GM18520 (cell line): Measurements from ENCODE around the gene SPATA9.
"Not testable (repeated sequence)": the region's sequence is repeated elsewhere in the genome, so short reads cannot be mapped to it uniquely, and the experiment has no call there.

ENCODE experiments used
- ATAC-seq: cut with Tn5 transposase; IDR thresholded peaks from one replicate; pipeline ENCODE4 v1.9.1; 2021; ENCODE audit not compliant: unreplicated experiment

SPATA9 gene

DNA sequence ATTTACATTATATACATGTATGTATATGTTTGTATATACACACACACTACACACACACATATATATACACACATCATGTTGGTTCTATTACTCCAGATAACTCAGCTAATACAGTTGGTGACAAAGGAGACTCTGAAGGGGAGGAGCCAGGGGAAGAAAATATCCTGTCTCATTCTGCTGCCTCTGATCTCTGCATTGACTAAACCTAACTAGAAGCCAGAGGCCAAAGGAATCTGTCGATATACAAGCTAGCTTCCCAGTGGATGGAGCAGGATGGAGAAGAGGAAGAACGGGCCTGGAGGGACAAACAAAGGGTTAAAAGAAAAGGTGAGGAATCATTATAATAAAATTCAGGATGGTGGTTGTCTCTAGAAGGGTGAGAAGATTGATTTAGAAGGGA lies 34.6 kb upstream of the SPATA9 start:
- ATAC-seq, result no peak

- ATAC-seq, result peak; percentile 54
Measured at GRCh38 chr5:95715799-95716461, 33.1 kb upstream of the SPATA9 start.

DNA sequence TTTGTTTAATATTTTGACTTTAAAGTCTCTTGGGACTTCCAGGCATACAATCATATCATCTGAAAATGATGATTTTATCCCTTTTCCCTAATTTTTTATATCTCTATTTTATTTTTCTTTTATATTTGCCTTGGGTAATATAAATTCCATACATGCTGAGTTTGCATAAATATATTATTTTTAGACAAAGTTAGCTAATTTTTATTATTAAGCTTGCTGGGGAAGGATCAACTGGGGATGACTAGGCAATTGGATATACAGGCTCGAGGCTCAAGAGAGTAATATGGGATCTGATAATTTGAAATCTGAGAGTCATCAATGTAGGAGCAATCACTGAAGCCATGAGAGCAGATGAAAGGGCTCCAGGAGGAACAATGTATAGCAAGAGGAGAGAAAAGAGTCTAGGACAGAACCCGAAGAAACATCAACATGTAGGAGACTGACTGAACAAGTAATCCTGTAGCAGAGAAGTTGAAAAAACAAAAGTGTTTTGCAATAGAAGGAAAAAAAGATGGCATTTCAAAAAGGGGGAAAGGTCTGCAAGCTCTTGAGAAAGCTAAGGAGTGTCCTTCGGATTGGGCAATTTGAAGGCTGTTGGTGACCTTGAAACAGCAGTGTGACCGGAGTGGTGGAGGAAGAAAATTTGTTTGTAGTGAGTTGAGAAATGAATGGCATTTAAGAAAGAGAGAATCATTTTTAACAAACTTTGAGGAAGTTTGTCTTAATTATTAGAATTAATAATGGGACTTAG lies 31.3 kb upstream of the SPATA9 start:
- ATAC-seq, result no peak

GRCh38 chr5:95713246-95713645 lies 30.5 kb upstream of the SPATA9 start:
- ATAC-seq, result not testable (repeated sequence)

GRCh38 chr5:95712347-95712958 lies 29.7 kb upstream of the SPATA9 start:
- ATAC-seq, result no peak

- ATAC-seq, result no peak
Measured at GRCh38 chr5:95711501-95712346, 28.9 kb upstream of the SPATA9 start.

DNA sequence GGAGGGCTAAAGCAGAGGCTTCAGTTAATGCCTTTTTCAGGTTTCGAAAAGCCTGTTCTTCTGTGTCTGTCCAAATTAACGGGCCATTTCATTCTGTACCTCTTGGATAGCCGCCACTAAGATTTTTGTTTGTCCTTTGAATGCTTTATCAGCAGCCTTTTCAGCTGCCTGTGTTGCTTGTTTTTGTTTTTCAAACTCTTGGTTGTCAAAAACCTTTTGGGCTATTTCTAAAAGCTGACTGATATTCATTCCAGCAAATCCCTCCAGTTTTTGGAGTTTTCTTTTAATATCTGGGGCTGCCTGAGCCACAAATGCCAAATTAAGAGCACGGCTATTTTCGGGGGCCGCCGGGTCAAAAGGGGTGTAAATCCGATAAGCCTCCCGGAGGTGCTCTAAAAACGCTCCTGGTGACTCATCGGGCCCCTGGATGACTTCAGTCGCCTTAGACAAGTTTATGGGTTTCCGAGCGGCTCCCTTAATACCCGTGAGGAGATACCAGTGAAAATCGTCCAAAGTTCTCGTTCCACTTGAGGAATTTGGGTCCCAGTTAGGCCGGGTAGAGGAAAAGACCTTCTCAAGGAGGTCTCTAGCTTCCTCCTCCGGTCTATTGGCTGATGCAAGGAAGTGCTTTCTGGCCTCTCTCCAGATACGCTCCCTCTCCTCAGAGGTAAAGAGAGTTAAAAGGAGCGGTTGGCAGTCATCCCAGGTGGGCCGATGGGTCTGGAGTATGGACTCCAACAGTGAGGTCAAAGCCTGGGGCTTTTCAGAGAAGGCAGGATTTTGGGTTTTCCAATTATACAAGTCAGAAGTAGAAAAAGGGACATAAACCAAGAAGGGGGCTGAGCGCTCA lies 28.1 kb upstream of the SPATA9 start:
- not testable (repeated sequence) for ATAC-seq

- no peak for ATAC-seq
Measured at GRCh38 chr5:95709967-95710650, 27.3 kb upstream of the SPATA9 start.

DNA sequence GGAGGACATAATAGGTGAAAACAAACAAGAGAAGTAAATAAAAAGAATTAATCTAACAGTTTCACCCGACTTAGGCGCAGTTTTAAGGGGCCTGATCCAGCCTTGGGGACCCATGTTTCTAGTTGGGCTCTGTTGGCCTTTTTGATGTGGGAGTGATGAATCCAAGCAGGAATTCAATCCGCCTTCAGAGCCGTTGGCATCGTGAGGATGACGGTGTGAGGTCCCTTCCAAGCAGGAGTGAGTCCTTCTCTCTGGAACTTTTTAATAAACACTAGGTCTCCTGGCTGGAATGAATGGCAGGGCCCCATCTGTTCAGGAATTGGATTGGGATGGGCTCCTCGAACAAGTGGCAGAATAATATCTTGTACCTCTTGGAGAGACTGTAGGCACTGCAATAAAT lies 26.1 kb upstream of the SPATA9 start:
- no peak for ATAC-seq

DNA sequence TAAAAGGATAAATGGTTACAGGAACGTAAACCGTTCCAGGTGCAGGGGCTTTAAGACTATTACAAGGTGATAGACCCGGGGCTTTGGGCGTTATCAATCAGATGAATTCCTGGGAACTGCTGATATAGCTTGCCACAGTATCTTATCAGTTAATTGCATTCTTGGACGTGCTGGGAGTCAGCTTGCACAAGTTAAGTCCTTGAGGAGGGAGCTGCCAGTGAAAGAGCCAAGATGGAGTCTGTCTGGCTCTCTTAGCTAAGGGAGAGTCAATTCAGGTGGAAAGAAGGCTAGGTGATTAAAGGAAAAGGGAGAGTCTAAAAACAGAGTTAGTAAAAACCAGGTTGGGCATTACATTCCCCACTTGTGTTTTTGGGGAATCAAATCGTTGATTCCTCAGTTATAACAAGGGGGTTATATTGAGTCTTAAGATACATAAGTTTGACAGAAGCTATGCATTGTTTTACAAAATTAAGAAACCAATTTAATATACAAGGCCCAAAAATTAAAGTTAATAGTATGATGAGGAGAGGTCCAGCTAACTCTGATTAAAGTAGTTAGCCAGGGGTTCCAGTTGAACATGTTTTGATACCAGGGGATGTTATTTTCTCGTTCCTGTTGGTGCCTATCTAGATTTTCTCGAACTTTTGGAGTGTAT lies 24.9 kb upstream of the SPATA9 start:
- ATAC-seq, result not testable (repeated sequence)

GRCh38 chr5:95707055-95707454 lies 24.3 kb upstream of the SPATA9 start:
- no peak for ATAC-seq

GRCh38 chr5:95706196-95706595 lies 23.4 kb upstream of the SPATA9 start:
- not testable (repeated sequence) for ATAC-seq

- ATAC-seq, result no peak
Measured at GRCh38 chr5:95704150-95704549, 21.4 kb upstream of the SPATA9 start.

DNA sequence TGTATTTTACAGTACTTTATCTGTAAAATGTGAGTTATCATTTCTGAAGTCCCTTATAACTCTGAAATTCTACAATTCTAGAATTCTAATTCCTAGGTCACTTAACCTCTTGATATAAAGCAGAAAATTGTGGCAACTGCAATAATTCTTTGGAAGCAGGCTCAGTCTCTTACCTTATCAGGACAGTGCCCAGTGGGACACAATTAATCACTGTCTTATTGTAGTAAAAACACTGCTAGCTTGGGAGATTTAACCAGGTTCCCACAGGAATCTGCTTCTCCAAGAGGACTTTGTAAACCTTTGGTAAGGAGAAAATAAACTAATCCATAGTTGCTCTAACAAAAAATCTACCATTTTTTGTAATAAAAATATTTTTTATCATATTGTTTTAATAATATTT lies 18.3 kb upstream of the SPATA9 start:
- ATAC-seq, result no peak

DNA sequence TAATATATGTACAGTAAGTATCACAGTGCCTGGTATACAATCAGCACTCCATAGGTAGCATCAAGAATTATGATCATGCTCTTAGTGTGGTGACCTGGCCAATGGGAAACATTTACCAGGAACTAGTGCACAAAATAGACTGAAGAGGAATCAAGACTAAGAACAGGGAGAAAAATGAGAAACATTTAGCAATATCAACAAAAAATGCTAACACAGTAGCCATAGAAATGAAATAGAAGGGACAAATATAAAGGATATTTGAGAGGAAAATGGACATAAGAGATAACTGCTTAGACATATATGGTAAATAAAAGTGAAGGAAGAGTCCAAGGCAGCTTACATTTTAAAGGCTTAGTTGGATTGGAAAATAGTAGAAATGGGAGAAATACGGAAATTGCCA lies 16.5 kb upstream of the SPATA9 start:
- ATAC-seq, result no peak

DNA sequence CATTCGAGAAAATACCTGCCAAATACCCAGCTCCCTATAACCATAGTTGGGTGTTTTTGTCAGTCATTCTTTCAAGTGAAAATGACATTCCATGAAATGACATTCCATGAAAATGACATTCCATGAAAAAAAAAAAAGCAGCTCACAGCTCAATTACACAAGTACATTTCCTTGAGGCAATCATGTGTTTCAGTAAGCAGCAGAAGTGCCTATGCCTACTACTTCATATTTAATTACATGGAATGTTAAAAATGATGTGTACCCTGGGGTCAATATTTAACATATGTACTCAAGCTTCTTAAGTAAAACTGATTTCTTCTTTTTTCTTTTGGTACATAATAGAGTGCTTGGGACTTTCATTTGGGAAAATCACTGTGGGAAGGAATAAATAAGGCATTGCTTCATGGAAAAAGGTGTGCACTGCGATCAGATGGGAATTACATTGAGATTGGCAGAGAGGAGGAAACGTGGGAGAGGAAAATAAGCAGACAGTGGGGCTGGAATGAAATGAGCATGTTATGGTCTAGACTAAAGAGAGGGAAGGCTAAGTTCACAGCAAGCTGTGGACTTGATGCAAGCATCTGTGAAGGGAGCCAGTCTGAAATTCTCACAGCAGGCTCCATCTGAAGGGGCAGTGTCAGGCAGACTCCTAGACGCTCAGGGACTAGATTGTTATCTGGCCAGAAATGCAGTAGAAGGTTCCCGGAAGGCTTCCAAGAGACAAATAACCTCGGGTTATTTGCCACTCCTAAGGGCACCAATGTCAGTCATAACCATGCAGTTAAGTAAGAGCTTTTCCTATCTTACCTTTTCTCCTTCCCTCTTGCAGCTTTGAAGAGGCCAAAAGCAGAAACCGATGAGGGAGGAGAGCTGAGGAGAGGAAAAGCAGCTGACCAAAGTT lies 15.2 kb upstream of the SPATA9 start:
- no peak for ATAC-seq

- no peak for ATAC-seq
Measured at GRCh38 chr5:95690333-95690732, 7.5 kb upstream of the SPATA9 start.

- ATAC-seq, result no peak
Measured at GRCh38 chr5:95689680-95690079, 6.9 kb upstream of the SPATA9 start.
